Right cardiac atrium (tissue), 5 donors: ENCODE data around the gene PNMT. TPM values are rescaled to one million over a fixed set of nuclear protein-coding genes. Genes with fewer than 3 reads are reported as not detected.

Experiments
- ATAC-seq, 2 donors: fragments of 200-7000 bp; cut with Tn5 transposase; one replicate each; pipeline versions ENCODE4 v1.8.0 to v1.9.1; 2020; ENCODE audit warnings: moderate library complexity in 2 of 2, mild to moderate bottlenecking in 1 of 2
- DNase-seq, 3 donors: peaks; one replicate each; pipeline ENCODE4 v3.0.0-alpha.2; 2020
- H3K27ac ChIP-seq: one replicate; pipeline ENCODE4 v1.5.1; 2013; ENCODE audit warnings: mild to moderate bottlenecking, low read length, control low read depth, moderate library complexity
- H3K27me3 ChIP-seq: one replicate; pipeline ENCODE4 v1.6.1; 2013; ENCODE audit not compliant: control insufficient read depth, insufficient read depth
- H3K4me1 ChIP-seq: one replicate; pipeline ENCODE4 v1.6.1; 2013; ENCODE audit warnings: low read length; ENCODE audit not compliant: control insufficient read depth, insufficient read depth
- H3K4me3 ChIP-seq: one replicate; pipeline ENCODE4 v1.5.1; 2013; ENCODE audit warnings: low read length, control low read depth
- H3K9me3 ChIP-seq: one replicate; pipeline ENCODE4 v1.6.1; 2013; ENCODE audit warnings: low read length; ENCODE audit not compliant: control insufficient read depth
- WGBS: extraction: QIAGEN DNeasy Blood & Tissue Kit; methylation state at CpG from one replicate; pipeline ENCODE4 v1.1.7; 2013; 5-methylcytosine and 5-hydroxymethylcytosine counted together
- intact Hi-C, 4 donors: fragments of 100-400 bp; cut with DNase I; formaldehyde crosslinking; loops; one replicate each; pipeline versions ENCODE4 v1.11.0 to v1.14.0; 2022 to 2023
- polyA plus RNA-seq: library from polyadenylated mRNA; stranded (reverse); fragments of 200-250 nt; gene quantifications from one replicate; pipeline ENCODE4 v1.2.3, GENCODE V29; 2013
- total RNA-seq, 4 donors: library from RNA; stranded (reverse); fragmentation: NEBNext Ultra II Directional; extraction: Animal tissue kit (Norgen Biotek cat#: 25700); gene quantifications; one replicate each; pipeline ENCODE4 v1.2.1, GENCODE V29; 2021
- donor health status: healthy with polysubstance abuse.
- donor health status: DM: no; HTN: yes; CAD: no.
- donor health status: DM: no; HTN: no; CAD: no.
- donor health status: DM: no; HTN: yes; CAD: no; lungs with severe emphysema.
- donor health status: DM: yes; HTN: yes; CAD: no.

Gene PNMT
- total and polyA plus RNA-seq, 5 donors, result 18.1 to 39.6 (median 23.1) TPM

- Histone ChIP-seq H3K4me3 (no peak overlapping the region), H3K4me1 (peaks cover 6% of the 10 kb centered on the region), H3K9me3 (no peaks in the 10 kb centered on the region), H3K27ac (no peak overlapping the region), H3K27me3 (no peaks in the 10 kb centered on the region)
- no peak for ATAC-seq
- 96% methylated on average over 11 of the region's 11 CpGs for WGBS
- DNase-seq, result peak in 1 of 3 donors; percentile 11
- intact Hi-C loops, result no loop called here
Observed at GRCh38 chr17:39658346-39658745, 9.9 kb upstream of the PNMT start.

GRCh38 chr17:39658760-39659159 lies 9.5 kb upstream of the PNMT start:
- WGBS, result 82% methylated on average over 3 of the region's 3 CpGs
- Histone ChIP-seq H3K27ac (peak overlapping the region; percentile 53), H3K4me1 (peaks cover 6% of the 10 kb centered on the region), H3K4me3 (no peak overlapping the region), H3K9me3 (no peaks in the 10 kb centered on the region), H3K27me3 (no peaks in the 10 kb centered on the region)
- no peak for DNase-seq
- no peak for ATAC-seq
- intact Hi-C loops, result no loop called here

- Histone ChIP-seq H3K4me1 (peaks cover 6% of the 10 kb centered on the region), H3K4me3 (no peak overlapping the region), H3K27me3 (no peaks in the 10 kb centered on the region), H3K9me3 (no peaks in the 10 kb centered on the region), H3K27ac (peak overlapping the region; percentile 68)
- DNase-seq (peak in 1 of 3 donors; percentile 63), ATAC-seq (peak in 1 of 2 donors; percentile 21)
- intact Hi-C loops, result loop anchor here in 1 of 4 donors (10.0 kb wide), 1 partner anchor 65 kb away; no protein-coding TSS in a partner anchor
- WGBS, result 39% methylated on average over 15 of the region's 15 CpGs
Observed at GRCh38 chr17:39659279-39660010, 8.8 kb upstream of the PNMT start.

GRCh38 chr17:39660011-39660360 lies 8.3 kb upstream of the PNMT start:
- no peak overlapping the region for H3K4me3 ChIP-seq
- no peak for ATAC-seq
- intact Hi-C loops, result loop anchor here in 1 of 4 donors (10.0 kb wide), 1 partner anchor 65 kb away; no protein-coding TSS in a partner anchor
- H3K9me3 ChIP-seq, result no peaks in the 10 kb centered on the region
- WGBS, result 70% methylated on average over 5 of the region's 5 CpGs
- no peak for DNase-seq
- peaks cover 6% of the 10 kb centered on the region for H3K4me1 ChIP-seq
- H3K27me3 ChIP-seq, result no peaks in the 10 kb centered on the region
- peak overlapping the region; percentile 68 for H3K27ac ChIP-seq

- DNase-seq, result peak in 2 of 3 donors; percentile 79 to 86
- Histone ChIP-seq H3K4me1 (peaks cover 6% of the 10 kb centered on the region), H3K9me3 (no peaks in the 10 kb centered on the region), H3K27me3 (no peaks in the 10 kb centered on the region), H3K27ac (peak overlapping the region; percentile 68), H3K4me3 (no peak overlapping the region)
- intact Hi-C loops, result loop anchor here in 1 of 4 donors (10.0 kb wide), 1 partner anchor 64 kb away; no protein-coding TSS in a partner anchor
- ATAC-seq, result peak; percentile 9 to 41
- WGBS, result 66% methylated on average over 35 of the region's 35 CpGs
Observed at GRCh38 chr17:39660397-39661385, 7.6 kb upstream of the PNMT start.

GRCh38 chr17:39661744-39662541 lies 6.3 kb upstream of the PNMT start:
- no peak for ATAC-seq
- H3K4me1 ChIP-seq, result peaks cover 6% of the 10 kb centered on the region

GRCh38 chr17:39662551-39663339 lies 5.5 kb upstream of the PNMT start:
- no peak overlapping the region for H3K27ac ChIP-seq
- H3K27me3 ChIP-seq, result no peaks in the 10 kb centered on the region
- intact Hi-C loops, result loop anchor here in 1 of 4 donors (10.0 kb wide), 1 partner anchor 62 kb away; no protein-coding TSS in a partner anchor
- ATAC-seq, result no peak
- H3K4me1 ChIP-seq, result peaks cover 6% of the 10 kb centered on the region
- peak in 2 of 3 donors; percentile 64 to 77 for DNase-seq
- H3K9me3 ChIP-seq, result no peaks in the 10 kb centered on the region
- H3K4me3 ChIP-seq, result no peak overlapping the region
- WGBS, result 78% methylated on average over 22 of the region's 22 CpGs

More at GRCh38 chr17:39661744-39662541, 6.3 kb upstream of the PNMT start:
- intact Hi-C loops, result loop anchor here in 1 of 4 donors (10.0 kb wide), 1 partner anchor 63 kb away; no protein-coding TSS in a partner anchor
- WGBS, result 86% methylated on average over 8 of the region's 8 CpGs
- Histone ChIP-seq H3K27me3 (no peaks in the 10 kb centered on the region), H3K27ac (peak overlapping the region; percentile 68), H3K4me3 (no peak overlapping the region), H3K9me3 (no peaks in the 10 kb centered on the region)
- peak in 2 of 3 donors; percentile 37 to 56 for DNase-seq

GRCh38 chr17:39663340-39663687 lies 4.9 kb upstream of the PNMT start:
- Histone ChIP-seq H3K27ac (no peak overlapping the region), H3K4me3 (no peak overlapping the region), H3K27me3 (no peaks in the 10 kb centered on the region), H3K9me3 (no peaks in the 10 kb centered on the region), H3K4me1 (peaks cover 6% of the 10 kb centered on the region)
- ATAC-seq (no peak), DNase-seq (peak in 1 of 3 donors; percentile 48)
- intact Hi-C loops, result loop anchor here in 1 of 4 donors (10.0 kb wide), 1 partner anchor 61 kb away; no protein-coding TSS in a partner anchor
- WGBS, result 61% methylated on average over 4 of the region's 4 CpGs

- H3K4me3 ChIP-seq, result no peak overlapping the region
- WGBS, result 39% methylated on average over 17 of the region's 17 CpGs
- no peaks in the 10 kb centered on the region for H3K9me3 ChIP-seq
- peaks cover 4% of the 10 kb centered on the region for H3K4me1 ChIP-seq
- DNase-seq (peak in 2 of 3 donors; percentile 71 to 79), ATAC-seq (no peak)
- H3K27ac ChIP-seq, result peak overlapping the region; percentile 90
- no peaks in the 10 kb centered on the region for H3K27me3 ChIP-seq
- intact Hi-C loops, result loop anchor here in 1 of 4 donors (10.0 kb wide), 1 partner anchor 61 kb away; no protein-coding TSS in a partner anchor
Observed at GRCh38 chr17:39663688-39664580, 4.3 kb upstream of the PNMT start.
